GM12878 (cell line): ENCODE measurements around the gene ATP4B. TPM values are rescaled to one million over a fixed set of nuclear protein-coding genes. Genes with fewer than 3 reads are reported as not detected.

Experiments used
- ATAC-seq: fragments of 200-7000 bp; cut with Tn5 transposase; 3 replicates; pipeline ENCODE4 v1.9.1; 2020; ENCODE audit warnings: mild to moderate bottlenecking, moderate library complexity
- BruUV-seq: library from RNA; stranded (reverse); fragments of 400-500 nt; replicated peaks from 2 replicates; lab custom pipeline; 2021; lab: Mats Ljungman, UMichigan
- CTCF ChIA-PET: fragments of 300-600 bp; sonication (Branson Sonifier 250); formaldehyde crosslinking; extraction: SDS; loops from one replicate; lab custom pipeline; 2021; ENCODE audit warnings: inconsistent platforms; lab: Yijun Ruan, JAX
- POLR2A ChIA-PET: fragments of 350-600 bp; formaldehyde crosslinking; extraction: SDS; loops from one replicate; lab custom pipeline; 2021; ENCODE audit warnings: inconsistent platforms; lab: Charles Lee
- RAD21 ChIA-PET: fragments of 300-600 bp; sonication (Branson Sonifier 250); formaldehyde crosslinking; loops from one replicate; lab custom pipeline; 2023; ENCODE audit warnings: antibody characterized with exemption; ENCODE audit not compliant: unreplicated experiment; lab: Charles Lee
- SMC1A ChIA-PET: fragments of 300-600 bp; sonication (Branson Sonifier 250); formaldehyde crosslinking; loops from one replicate; lab custom pipeline; 2023; ENCODE audit not compliant: unreplicated experiment, uncharacterized antibody; lab: Charles Lee
- DNase-seq: peaks from one replicate; pipeline ENCODE4 v3.0.0-alpha.2; 2011; ENCODE audit warnings: low read depth, low spot score
- FAIRE-seq: peaks from 3 replicates; lab custom pipeline; 2011; peaks lifted over from hg19 to GRCh38; lab: Jason Lieb, UNC
- H2AFZ ChIP-seq: 2 replicates; pipeline ENCODE4 v1.6.0; 2011; ENCODE audit warnings: low read depth, low read length, control low read depth; ENCODE audit not compliant: control insufficient read depth
- H3K27ac ChIP-seq: 2 replicates; pipeline ENCODE4 v1.5.1; 2011; ENCODE audit warnings: control low read depth; ENCODE audit not compliant: control insufficient read depth, insufficient read depth
- H3K27me3 ChIP-seq, 2 experiments: replicated peaks in 1 of 2; 2 replicates each; pipeline versions ENCODE4 v1.6.0 to v1.6.1; 2011; ENCODE audit warnings: low read length in 1 of 2; ENCODE audit not compliant: control insufficient read depth in 2 of 2, insufficient read depth in 2 of 2
- H3K36me3 ChIP-seq, 2 experiments: 2 replicates each; pipeline ENCODE4 v1.5.1; 2011; ENCODE audit warnings: low read length in 1 of 2; ENCODE audit not compliant: control insufficient read depth in 2 of 2, insufficient read depth in 2 of 2
- H3K4me1 ChIP-seq: 2 replicates; pipeline ENCODE4 v1.6.1; 2011; ENCODE audit warnings: mild to moderate bottlenecking, low read length, moderate library complexity, mixed read lengths; ENCODE audit not compliant: control insufficient read depth, insufficient read depth
- H3K4me2 ChIP-seq: 2 replicates; pipeline ENCODE4 v1.6.0; 2011; ENCODE audit warnings: control low read depth; ENCODE audit not compliant: control insufficient read depth, insufficient read depth
- H3K4me3 ChIP-seq: fragments of 200-600 bp; sonication (generic); 2 replicates; pipeline ENCODE4 v1.5.1; 2016
- H3K79me2 ChIP-seq: 2 replicates; pipeline ENCODE4 v1.6.0; 2011; ENCODE audit warnings: low read length; ENCODE audit not compliant: control insufficient read depth, insufficient read depth
- H3K9ac ChIP-seq: 2 replicates; pipeline ENCODE4 v1.8.0; 2011; ENCODE audit warnings: low read length, control low read depth, mixed read lengths; ENCODE audit not compliant: control insufficient read depth, insufficient read depth
- H3K9me3 ChIP-seq: replicated peaks from 3 replicates; pipeline ENCODE4 v1.5.1; 2011; ENCODE audit warnings: mild to moderate bottlenecking, low read length; ENCODE audit not compliant: control insufficient read depth, insufficient read depth
- H4K20me1 ChIP-seq: 2 replicates; pipeline ENCODE4 v1.6.0; 2011; ENCODE audit not compliant: control insufficient read depth, insufficient read depth
- BCL3 ChIP-seq: IDR thresholded peaks from 2 replicates; pipeline ENCODE4 v1.6.1; 2011; ENCODE audit warnings: borderline replicate concordance, low read depth, mild to moderate bottlenecking, moderate library complexity, low read length; ENCODE audit not compliant: insufficient read depth, poor library complexity, severe bottlenecking
- FOXM1 ChIP-seq: IDR thresholded peaks from 2 replicates; pipeline ENCODE4 v1.6.1; 2012; ENCODE audit warnings: low read depth, mild to moderate bottlenecking, inconsistent platforms, low read length, moderate library complexity
- JUND ChIP-seq: IDR thresholded peaks from 2 replicates; pipeline ENCODE4 v1.6.1; 2012; ENCODE audit warnings: low read depth, mild to moderate bottlenecking, low read length, improper control_type of control experiment, moderate library complexity
- SREBF2 ChIP-seq: IDR thresholded peaks from 2 replicates; pipeline ENCODE4 v1.6.1; 2012; ENCODE audit warnings: mild to moderate bottlenecking, low read length
- ZBTB33 ChIP-seq: fragments of 450-650 bp; IDR thresholded peaks from 2 replicates; pipeline ENCODE4 v1.6.1; 2017; ENCODE audit warnings: mild to moderate bottlenecking
- WGBS: methylation state at CpG from one replicate; pipeline ENCODE4 v1.1.6; 2016; ENCODE audit warnings: low lambda C conversion rate; ENCODE audit not compliant: insufficient replicate concordance, insufficient coverage; ENCODE audit errors: missing lambda C conversion rate; 5-methylcytosine and 5-hydroxymethylcytosine counted together
- in situ Hi-C: fragments of 300-500 bp; cut with MboI; formaldehyde crosslinking; loops from 9 replicates; pipeline ENCODE4 v1.14.3; 2018; ENCODE audit warnings: mixed read lengths
- intact Hi-C: fragments of 100-400 bp; cut with micrococcal nuclease; formaldehyde crosslinking; loops from one replicate; pipeline ENCODE4 v1.14.2; 2022; ENCODE audit not compliant: unreplicated experiment
- polyA plus RNA-seq, 11 experiments: library from polyadenylated mRNA; depleted of rRNA in 4 of 11; unstranded in 6 of 11; stranded (reverse) in 5 of 11; fragments of >200 nt; fragmentation: Nextera tagmentation in 4 of 11; fragmentation: Illumina TruSeq in 1 of 11; extraction: Ambion mirVana in 4 of 11; extraction: Trizol in 1 of 11; gene quantifications; 1 replicate in 1 of 11; 2 replicates in 10 of 11; pipeline versions ENCODE4 v1.2.1 to v1.2.3, GENCODE V29; 2011 to 2016; ENCODE audit warnings: inconsistent platforms in 2 of 11, missing spikeins in 2 of 11, low read depth in 1 of 11
- total RNA-seq, 4 experiments: library from RNA; depleted of rRNA in 3 of 4; stranded (reverse); fragments of >200 nt in 3 of 4; fragmentation: Illumina TruSeq in 1 of 4; extraction: Trizol in 1 of 4; gene quantifications; 2 replicates each; pipeline versions ENCODE4 v1.2.1 to v1.2.3, GENCODE V29; 2013 to 2021

Gene ATP4B
- total and polyA plus RNA-seq, 10 of the 15 experiments (the other 5 are each of a cell fraction or from before 2014, with no cell fraction given): 0.05 to 0.33 (median 0.20) TPM; not detected in 4

- Histone ChIP-seq H3K27me3 (no peaks in the 10 kb centered on the region), H2AFZ (no peak overlapping the region), H3K9me3 (no peaks in the 10 kb centered on the region), H3K4me1 (no peaks in the 10 kb centered on the region), H3K4me3 (no peak overlapping the region), H3K4me2 (no peak overlapping the region), H3K79me2 (no peaks in the 10 kb centered on the region), H3K27ac (no peak overlapping the region), H3K9ac (no peak overlapping the region), H3K36me3 (no peaks in the 10 kb centered on the region), H4K20me1 (no peaks in the 10 kb centered on the region)
- intact Hi-C loops: no loop called here
- FAIRE-seq (no peak), ATAC-seq (no peak), DNase-seq (no peak)
- ChIA-PET CTCF (no interaction called here), SMC1A (no interaction called here), POLR2A (no interaction called here), RAD21 (no interaction called here)
- TF ChIP-seq ZBTB33 (no peak), BCL3 (no peak), JUND (no peak), SREBF2 (no peak), FOXM1 (no peak)
- in situ Hi-C loops: no loop called here
- 84% methylated on average over 15 of the region's 15 CpGs for WGBS
- BruUV-seq: no TSS peak
These were observed 7.7 kb downstream of the ATP4B start for GRCh38 chr13:113650275-113650674.
